Embryonic facial prominence (tissue), 1 donor: ENCODE measurements around the gene KRTAP4-9.
"Not testable (repeated sequence)": the region's sequence is repeated elsewhere in the genome, so short reads cannot be mapped to it uniquely, and the experiment has no call there.

Source experiments
- DNase-seq: peaks from one replicate; pipeline ENCODE4 v3.0.0-alpha.2; 2016; ENCODE audit errors: extremely low spot score

The KRTAP4-9 gene

GRCh38 chr17:41131979-41132378, 26.8 kb downstream of the KRTAP4-9 start:
- DNase-seq, result no peak

- DNase-seq, result no peak
These were observed 28.9 kb downstream of the KRTAP4-9 start for GRCh38 chr17:41133880-41134735.

DNA sequence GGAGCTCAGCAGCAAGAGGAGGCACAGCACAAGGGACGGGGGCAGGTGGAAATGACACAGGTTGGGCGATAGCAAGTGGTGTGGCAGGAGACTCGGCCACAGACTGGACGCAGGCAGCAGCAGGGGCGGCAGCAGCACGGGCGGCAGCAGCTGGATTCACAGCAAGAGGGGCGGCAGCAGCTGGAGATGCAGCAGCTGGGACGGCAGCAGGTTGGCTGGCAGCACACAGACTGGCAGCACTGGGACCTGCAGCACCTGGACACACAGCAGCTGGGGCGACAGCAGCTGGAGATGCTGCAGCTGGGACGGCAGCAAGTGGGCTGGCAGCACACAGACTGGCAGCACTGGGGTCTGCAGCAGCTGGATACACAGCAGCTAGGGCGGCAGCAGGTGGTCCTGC, 34.7 kb downstream of the KRTAP4-9 start:
- DNase-seq, result not testable (repeated sequence)

DNA sequence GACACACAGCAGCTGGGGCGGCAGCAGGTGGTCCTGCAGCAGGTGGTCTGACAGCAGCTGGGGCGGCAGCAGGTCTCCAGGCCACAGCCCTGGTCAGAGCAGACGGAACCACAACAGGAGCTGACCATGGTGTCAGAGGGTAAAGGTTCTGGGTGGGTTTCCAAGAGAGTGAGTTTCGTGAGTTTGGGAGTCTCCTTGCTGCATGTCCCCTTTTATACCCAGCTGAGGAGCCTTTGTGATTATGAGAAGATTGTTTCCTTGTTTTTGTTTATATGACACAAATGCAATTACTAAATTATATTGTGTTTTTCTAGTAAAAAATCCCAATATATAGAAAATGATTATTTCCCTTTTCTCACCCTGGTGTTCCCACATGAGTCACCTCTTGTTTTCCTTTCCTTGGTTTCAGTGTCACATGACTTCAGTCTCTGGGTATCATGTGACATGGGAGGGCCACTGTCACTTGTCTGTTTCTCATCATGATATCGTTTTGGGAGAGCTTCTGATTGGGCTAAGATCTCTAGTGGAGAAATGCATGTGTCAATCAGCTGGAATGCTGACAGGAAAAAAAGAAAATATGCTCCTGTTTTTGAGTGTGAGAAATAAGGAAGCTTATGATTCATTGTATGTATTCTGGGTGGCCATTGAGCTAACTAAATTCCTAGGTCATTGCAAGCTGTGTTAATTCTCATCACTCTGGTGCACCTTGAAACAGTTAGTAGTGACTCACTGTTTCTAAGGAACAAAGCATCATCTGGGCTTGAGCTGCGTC, 35.4 kb downstream of the KRTAP4-9 start, which contains the start of gene KRTAP4-6:
Gene KRTAP4-6, minus strand, starts transcription at position 185 of the 772 bp plus-strand sequence. Its CDS starts 57 bp downstream, at position 128.
- DNase-seq, result no peak

DNA sequence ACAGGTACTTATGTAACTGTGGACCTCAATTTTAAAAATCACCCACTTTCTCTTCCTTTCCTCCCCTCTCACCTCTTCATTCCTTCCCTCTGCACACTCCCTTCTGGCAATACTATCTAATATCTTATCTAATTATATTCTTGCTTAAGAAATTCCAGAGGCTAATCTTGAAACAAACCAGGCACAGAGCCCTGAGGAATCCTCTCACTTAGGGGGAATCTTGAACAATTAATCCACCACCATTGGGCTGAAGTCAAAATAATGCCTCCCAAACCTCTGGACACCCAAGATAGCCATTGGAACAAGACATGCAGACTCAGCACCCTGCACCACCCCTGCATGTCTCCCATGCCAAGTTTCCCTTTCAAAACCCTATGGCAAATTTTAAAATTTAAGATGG, 36.2 kb downstream of the KRTAP4-9 start:
- DNase-seq, result no peak

GRCh38 chr17:41144846-41145245, 39.7 kb downstream of the KRTAP4-9 start:
- DNase-seq, result no peak

DNA sequence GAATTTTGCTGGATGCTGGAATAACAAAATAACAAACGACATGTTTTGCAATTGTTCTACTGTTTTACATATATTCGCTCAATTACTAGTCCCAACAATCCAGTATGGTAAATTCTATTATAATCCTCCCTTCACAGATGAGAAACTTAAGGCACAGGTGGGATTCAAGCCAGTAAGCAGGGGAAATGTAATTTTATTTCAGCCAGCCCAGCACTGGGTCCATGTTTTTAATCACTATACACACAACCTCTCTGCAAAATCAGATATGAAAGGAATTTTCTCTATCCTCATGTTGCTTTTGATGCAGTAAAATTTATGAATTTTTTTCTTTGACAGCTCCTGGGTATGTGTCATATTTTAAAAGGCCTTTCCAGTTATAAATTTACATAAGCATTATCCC, 40.1 kb downstream of the KRTAP4-9 start:
- no peak for DNase-seq

GRCh38 chr17:41147531-41148204, 42.5 kb downstream of the KRTAP4-9 start:
- DNase-seq, result no peak

DNA sequence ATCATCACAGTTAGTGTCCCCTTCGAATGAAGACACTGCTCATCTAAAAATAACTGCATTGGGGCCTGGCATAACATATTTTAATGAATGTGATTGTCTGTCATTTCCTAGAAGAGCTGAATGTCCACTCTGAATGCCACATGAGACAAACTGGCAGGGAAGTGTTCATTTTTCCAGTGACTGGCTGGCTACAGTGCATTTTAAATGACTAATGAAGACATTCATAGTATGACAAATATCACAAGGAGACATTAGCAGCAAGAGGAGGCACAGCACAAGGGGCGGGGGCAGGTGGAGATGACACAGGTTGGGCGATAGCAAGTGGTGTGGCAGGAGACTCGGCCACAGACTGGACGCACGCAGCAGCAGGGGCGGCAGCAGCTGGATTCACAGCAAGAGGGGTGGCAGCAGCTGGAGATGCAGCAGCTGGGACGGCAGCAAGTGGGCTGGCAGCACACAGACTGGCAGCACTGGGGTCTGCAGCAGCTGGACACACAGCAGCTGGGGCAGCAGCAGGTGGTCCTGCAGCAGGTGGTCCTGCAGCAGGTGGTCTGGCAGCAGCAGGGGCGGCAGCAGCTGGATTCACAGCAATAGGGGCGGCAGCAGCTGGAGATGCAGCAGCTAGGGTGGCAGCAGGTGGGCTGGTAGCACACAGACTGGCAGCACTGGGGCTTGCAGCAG, 43.9 kb downstream of the KRTAP4-9 start:
- not testable (repeated sequence) for DNase-seq

DNA sequence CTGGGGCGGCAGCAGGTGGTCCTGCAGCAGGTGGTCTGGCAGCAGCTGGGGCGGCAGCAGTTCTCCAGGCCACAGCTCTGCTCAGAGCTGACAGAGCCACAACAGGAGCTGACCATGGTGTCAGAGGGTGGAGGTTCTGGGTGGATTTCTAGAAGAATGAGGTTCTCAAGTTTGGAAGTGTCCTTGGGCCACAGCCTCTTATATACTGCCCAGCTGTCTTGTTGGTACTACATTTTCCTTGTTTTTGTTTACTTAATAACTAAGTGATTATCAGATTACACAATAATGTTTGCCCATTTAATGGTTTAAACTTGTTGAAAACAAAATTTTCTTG, 44.4 kb downstream of the KRTAP4-9 start, which contains the start of gene KRTAP4-5:
Gene KRTAP4-5, minus strand, starts transcription at position 174 of the 334 bp plus-strand sequence. Its CDS starts 58 bp downstream, at position 116.
- no peak for DNase-seq

DNA sequence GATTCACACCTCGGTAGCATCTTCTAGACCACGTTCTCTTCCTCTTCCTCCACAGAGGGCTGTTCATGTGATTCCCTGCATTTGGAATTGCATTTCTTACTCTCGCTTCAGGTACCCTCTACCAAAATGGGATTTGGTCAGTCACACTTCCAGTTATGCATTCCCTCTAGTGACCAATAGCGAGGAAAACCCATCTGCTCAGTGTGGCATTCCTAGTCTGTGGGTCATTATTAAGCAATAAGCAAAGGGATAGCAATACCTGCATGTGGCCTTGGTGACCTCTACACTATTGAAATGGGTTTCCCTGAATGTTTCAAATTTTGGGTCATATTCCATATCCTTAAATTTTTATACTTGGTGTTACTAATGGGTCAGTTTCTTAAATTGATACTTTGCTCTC, 44.8 kb downstream of the KRTAP4-9 start:
- DNase-seq, result no peak

DNA sequence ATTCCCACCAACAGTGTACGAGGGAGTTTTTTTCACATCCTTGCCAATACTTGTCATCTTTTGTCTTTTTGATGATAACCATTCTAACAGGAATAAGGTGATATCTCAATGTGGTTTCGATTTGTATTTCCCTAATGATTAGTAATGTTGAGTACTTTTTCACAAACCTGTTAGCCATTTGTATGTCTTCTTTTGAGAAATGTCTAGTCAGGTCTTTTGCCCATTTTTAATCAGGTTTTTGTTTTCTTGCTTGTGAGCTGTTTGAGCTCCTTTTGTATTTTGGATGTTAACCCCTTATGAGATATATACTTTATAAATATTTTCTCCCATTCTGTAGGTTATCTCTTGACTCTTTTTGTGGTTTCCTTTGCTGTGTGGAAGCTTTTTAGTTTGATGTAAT, 46.3 kb downstream of the KRTAP4-9 start:
- no peak for DNase-seq

- no peak for DNase-seq
These were observed 48.7 kb downstream of the KRTAP4-9 start for GRCh38 chr17:41153856-41154255.
